ENCODE results near the gene UGCG.

- TF ChIP-seq CTCF (conservative IDR thresholded peaks at IDR 0.05; ENCODE audit: low read depth, low read length) (no peak), EZH2 (IDR thresholded peaks at IDR 0.05; ENCODE audit: borderline replicate concordance, low read depth, low read length, poor library complexity, severe bottlenecking) (no peak)
Measured at GRCh38 chr9:111952559-111952958, 55.9 kb downstream of the UGCG start.

All from A673 (cell line).